ENCODE results near the gene GGCT.

The GGCT gene

DNA sequence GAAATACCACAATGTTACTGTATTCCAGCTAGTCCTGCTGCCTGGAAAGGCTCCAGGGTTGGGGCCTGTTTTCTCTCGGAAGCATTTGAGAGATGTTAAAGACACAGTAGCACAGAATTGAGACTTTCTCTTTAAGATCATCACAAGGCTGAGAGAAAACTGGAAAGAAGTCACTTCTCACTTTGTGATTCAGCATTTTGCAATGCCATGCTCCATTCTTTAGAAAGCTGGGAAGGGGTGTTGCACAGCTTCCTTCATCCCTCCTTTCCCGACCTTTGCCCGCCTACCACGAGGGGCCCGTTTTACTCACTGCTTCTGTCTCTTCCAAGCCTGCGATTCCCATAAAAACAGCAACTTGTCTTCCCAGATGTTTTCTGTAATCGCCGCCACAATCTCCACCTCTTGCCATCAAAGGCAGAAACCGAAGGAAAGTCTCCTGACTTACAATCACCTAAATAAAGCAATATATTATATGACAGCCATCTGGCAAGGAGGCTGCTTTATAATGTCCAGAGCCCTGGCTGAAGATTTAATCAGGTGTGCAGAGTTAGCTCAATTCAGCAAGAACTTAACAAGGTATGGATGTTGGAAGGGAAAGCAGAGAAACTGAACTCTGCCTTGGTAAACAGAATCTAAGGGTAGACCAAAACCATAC is 44.9 kb downstream of the GGCT start:
- DNase-seq = no peak

GRCh38 chr7:30458311-30458710 is 46.3 kb downstream of the GGCT start:
- no peak for DNase-seq

- DNase-seq = no peak
Observed at GRCh38 chr7:30453921-30454320, 50.7 kb downstream of the GGCT start.

DNA sequence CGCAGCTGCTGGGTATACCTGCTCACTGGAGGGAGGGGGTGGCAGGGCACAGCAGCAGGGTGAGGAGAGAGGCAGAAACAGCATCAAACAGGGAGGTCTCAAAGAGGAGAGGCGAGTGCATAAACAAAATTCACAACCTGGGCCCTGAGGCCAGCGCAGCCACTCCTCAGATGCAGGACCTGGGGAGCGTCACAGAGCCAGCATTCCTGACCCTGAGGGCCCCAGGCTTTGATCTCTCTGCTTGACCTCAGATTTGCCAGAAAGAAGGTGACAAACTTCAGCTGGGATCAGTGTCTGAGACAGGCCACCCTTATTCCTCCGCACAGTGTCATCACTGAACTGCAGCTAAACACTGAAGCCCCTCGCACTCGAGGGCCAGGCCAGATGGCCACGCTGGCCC is 51.6 kb downstream of the GGCT start:
- DNase-seq = no peak

DNA sequence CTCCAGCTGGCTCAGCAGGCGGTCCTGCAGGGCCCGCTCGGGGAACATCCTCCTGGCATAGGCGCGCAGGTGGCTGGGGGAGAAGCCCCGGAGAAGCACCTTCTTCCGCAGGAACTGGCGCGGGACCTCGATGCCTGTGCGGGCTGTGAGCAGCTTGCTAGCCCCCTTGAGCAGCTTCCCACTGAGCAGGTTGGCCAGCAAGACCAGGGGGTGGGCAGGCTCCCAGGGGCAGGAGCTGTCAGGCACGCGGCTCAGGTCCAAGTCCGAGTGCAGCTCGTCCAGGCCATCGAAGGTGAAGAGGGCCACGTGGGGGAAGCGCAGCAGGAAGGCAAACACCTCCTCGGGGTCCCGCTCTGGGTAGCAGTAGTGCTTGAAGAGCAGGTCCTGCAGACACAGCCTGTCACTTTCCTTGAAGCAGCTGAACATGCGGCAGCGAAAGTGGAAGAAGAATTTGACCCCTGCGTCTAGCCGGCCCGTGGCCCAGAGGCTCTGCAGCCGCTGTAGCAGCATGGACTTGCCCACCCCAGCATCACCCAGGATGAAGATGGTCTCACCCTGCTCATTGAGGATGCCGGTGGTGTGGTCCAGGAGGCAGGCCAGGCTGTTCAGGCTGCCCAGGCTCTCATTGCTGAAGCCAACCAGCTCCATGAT is 52.2 kb downstream of the GGCT start:
- DNase-seq = no peak

DNA sequence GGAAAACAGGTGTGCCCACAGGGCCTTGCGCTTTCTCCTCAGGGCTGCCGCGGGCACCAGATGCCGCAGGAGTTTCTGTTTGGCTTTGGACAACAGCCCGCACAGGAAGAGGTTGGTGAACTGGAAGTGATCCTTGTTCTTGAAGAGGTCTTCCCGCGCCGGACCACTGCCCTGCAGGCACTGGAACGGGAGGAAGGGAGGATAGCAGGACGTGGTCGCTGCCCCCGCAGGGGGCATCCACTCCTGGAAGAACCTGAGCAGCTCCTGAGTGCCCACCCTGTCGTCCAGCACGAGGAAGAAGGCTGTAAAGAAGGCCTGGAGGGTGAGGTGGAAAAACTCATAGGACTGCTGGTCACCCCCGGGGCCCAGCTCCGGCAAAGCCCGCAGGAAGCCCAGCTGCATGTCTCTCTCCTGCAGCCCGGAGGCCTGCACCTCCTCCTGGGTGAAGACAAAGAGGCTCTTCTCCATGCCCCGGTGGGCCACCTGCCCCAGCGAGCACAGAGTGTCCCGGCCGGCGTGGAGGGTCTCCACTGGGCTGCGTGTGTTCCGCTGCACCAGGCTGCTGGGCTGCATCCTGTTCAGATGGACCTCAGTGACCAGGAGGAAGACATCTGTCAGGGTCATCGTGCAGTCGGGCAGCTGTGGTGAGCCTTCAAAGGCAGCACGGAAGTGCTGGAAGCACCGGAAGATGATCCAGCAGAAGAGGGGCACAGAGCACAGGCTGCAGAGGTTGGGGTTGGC is 52.9 kb downstream of the GGCT start:
- no peak for DNase-seq

GRCh38 chr7:30450983-30451497 is 53.6 kb downstream of the GGCT start:
- no peak for DNase-seq

DNA sequence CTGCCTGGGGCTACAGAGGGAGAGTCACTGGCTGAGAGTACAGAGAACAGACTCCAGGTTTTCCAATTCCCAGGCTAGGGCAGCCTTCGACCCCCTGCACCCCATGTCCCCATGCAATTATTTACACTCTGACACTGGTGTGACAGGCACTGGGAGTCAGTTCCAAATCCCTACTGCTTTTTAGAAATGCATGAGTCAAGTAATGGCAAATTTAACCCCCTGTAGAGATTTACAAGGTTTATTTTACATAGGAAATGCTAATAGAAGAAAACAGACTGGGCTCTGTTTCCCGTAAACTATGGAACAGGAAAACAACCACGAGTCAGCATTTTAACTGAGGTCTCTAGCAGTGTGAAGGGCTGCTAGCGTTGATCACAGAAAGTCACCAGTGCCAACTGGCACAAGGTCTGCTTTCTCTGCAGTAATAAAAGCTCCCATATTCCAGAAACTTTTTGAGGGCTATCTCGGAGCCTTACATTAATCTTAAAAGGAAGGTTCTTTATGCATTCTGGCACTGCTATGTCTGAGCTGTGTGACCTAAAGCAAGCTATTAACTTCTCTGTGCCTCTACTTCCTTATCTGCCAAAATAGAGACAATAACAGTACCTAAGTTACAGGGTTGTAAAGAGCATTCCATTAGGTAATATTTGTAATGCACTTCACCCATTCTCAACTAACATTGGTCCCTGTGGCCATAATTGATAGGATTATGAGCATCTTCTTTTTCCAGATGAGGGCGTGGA is 54.2 kb downstream of the GGCT start:
- no peak for DNase-seq

- no peak for DNase-seq
Observed at GRCh38 chr7:30448461-30449189, 56.0 kb downstream of the GGCT start.

- no peak for DNase-seq
Observed at GRCh38 chr7:30447466-30447865, 57.2 kb downstream of the GGCT start.
